MG63 (cell line): ENCODE measurements around the gene RAB44. TPM values are rescaled to one million over a fixed set of nuclear protein-coding genes. Genes with fewer than 3 reads are reported as not detected.

Experiments
- total RNA-seq: library from RNA; depleted of rRNA; stranded (reverse); fragments of >200 nt; shearing (Covaris generic); gene quantifications from 2 replicates; pipeline ENCODE4 v1.2.3, GENCODE V29; 2014; ENCODE audit warnings: low replicate concordance; rRNA removed

RAB44 gene
- total RNA-seq, 1 experiment from 2014 or later = not detected

Other genes with a start within 250 kb of the RAB44 start
- gene STK38, start 150.3 kb upstream of the RAB44 start, total RNA-seq = 13.8 and 17.3 TPM in 2 replicates
- gene SRSF3, start 103.5 kb upstream of the RAB44 start, total RNA-seq = 168 and 271 TPM in 2 replicates
- 15.8 and 25.8 TPM in 2 replicates for gene CDKN1A, start 19.1 kb upstream of the RAB44 start, total RNA-seq
- 0.59 TPM in 1 of 2 replicates, not detected in the other for gene CPNE5, start 141.6 kb downstream of the RAB44 start, total RNA-seq
- gene PPIL1, start 177.0 kb downstream of the RAB44 start, total RNA-seq = 52.9 and 54.4 TPM in 2 replicates
- 19.6 and 32.0 TPM in 2 replicates for gene C6orf89, start 188.1 kb downstream of the RAB44 start, total RNA-seq